Tibial nerve (tissue), 4 donors: ENCODE results near the gene JAML. TPM values are rescaled to one million over a fixed set of nuclear protein-coding genes. Genes with fewer than 3 reads are reported as not detected.
"Not testable (repeated sequence)": the region's sequence is repeated elsewhere in the genome, so short reads cannot be mapped to it uniquely, and the experiment has no call there.

ENCODE experiments used
- DNase-seq, 2 donors: peaks; one replicate each; pipeline ENCODE4 v3.0.0-alpha.2; 2019; ENCODE audit warnings: low spot score in 2 of 2
- H3K27ac ChIP-seq, 4 donors: fragments of 200-600 bp; sonication (generic) in 3 of 4; one replicate each; pipeline ENCODE4 v1.5.1; 2017 to 2019; ENCODE audit warnings: mild to moderate bottlenecking in 1 of 4
- H3K27me3 ChIP-seq, 2 donors: fragments of 200-600 bp; sonication (generic) in 1 of 2; one replicate each; pipeline versions ENCODE4 v1.5.1 to v1.6.0; 2017 to 2019
- H3K36me3 ChIP-seq, 3 donors: fragments of 200-600 bp; sonication (generic); one replicate each; pipeline ENCODE4 v1.5.1; 2018 to 2019
- H3K4me1 ChIP-seq, 4 donors: fragments of 200-600 bp; sonication (generic) in 3 of 4; one replicate each; pipeline ENCODE4 v1.5.1; 2017 to 2019
- H3K4me3 ChIP-seq, 4 donors: fragments of 200-600 bp; sonication (generic) in 3 of 4; one replicate each; pipeline ENCODE4 v1.5.1; 2017 to 2019; ENCODE audit warnings: mild to moderate bottlenecking in 1 of 4, moderate library complexity in 1 of 4
- H3K9me3 ChIP-seq, 4 donors: fragments of 200-600 bp; sonication (generic) in 3 of 4; one replicate each; pipeline ENCODE4 v1.5.1; 2017 to 2019
- EP300 ChIP-seq, 2 donors: sonication (generic); formaldehyde crosslinking; IDR thresholded peaks; one replicate each; pipeline ENCODE4 v1.6.1; 2017; ENCODE audit warnings: antibody characterized with exemption in 2 of 2, mild to moderate bottlenecking in 1 of 2
- POLR2A ChIP-seq, 2 donors: fragments of 450-650 bp; IDR thresholded peaks; one replicate each; pipeline ENCODE4 v1.6.1; 2017; ENCODE audit warnings: antibody characterized with exemption in 2 of 2, mild to moderate bottlenecking in 2 of 2, moderate library complexity in 2 of 2
- WGBS, 2 donors: methylation state at CpG; one replicate each; pipeline ENCODE4 v1.1.5; 2018; 5-methylcytosine and 5-hydroxymethylcytosine counted together
- total RNA-seq, 4 donors: library from RNA; depleted of rRNA; stranded (reverse); fragments of >200 nt; gene quantifications; one replicate each; pipeline ENCODE4 v1.1.0, GENCODE V29; 2016
- TF ChIP-seq, protein P1 (sequence below), 5 experiments: fragments of 200-600 bp in 3 of 5; fragments of 450-650 bp in 2 of 5; sonication (generic) in 3 of 5; IDR thresholded peaks; one replicate each; pipeline ENCODE4 v1.5.1; 2016 to 2019; ENCODE audit warnings: antibody characterized with exemption in 5 of 5, mild to moderate bottlenecking in 3 of 5, moderate library complexity in 2 of 5

The JAML gene
- total RNA-seq, 4 donors from 2014 or later: 0.60 to 4.5 (median 3.9) TPM

DNA sequence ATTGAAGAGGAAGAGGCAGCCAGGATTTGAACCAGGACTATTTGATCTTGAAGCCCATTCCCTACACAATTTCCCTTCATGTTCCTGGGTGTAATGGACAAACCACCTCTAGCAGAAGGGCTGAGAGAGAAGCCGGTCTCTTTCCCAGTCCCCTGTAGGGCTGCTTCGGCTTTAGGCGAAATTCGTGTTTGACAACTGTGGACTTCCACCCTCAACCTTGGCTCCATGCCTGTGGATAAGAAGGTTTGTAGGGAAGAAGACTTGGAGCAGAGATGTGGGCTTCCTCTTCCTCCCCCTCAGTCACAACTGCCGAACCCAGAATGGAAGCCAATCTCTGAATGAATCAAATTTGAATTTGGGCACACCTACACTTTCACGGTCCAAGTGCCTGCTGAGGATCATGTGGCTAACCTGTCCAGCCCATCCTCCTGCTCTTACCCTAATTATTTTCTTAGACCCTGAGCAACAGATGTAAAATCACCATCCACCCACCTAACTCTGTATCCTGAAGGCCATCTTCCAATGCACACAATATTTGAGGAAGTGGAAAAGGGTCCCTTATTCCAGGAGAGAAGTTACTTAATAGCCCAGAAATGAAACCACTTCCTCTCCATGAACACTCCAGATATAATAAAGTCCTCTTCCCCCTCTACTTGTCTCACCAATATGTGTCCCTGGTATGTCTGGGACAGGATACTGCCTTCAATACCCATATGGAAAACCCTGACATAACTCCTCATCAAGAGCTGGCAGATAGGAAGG lies 38.3 kb downstream of the JAML start:
- no peaks in the 10 kb centered on the region for H3K36me3 ChIP-seq
- no peak overlapping the region for H3K4me3 ChIP-seq
- no peak overlapping the region for H3K27ac ChIP-seq
- H3K9me3 ChIP-seq: peaks cover 0 to 5% (median 0%) of the 10 kb centered on the region in 4 donors
- WGBS, 2 donors: 71 to 80% methylated on average over 6 of the region's 6 CpGs
- no peak for DNase-seq
- TF ChIP-seq EP300 (IDR thresholded peaks at IDR 0.05): no peak
- no peak for TF ChIP-seq POLR2A (IDR thresholded peaks at IDR 0.05)
- TF ChIP-seq, protein P1, sequence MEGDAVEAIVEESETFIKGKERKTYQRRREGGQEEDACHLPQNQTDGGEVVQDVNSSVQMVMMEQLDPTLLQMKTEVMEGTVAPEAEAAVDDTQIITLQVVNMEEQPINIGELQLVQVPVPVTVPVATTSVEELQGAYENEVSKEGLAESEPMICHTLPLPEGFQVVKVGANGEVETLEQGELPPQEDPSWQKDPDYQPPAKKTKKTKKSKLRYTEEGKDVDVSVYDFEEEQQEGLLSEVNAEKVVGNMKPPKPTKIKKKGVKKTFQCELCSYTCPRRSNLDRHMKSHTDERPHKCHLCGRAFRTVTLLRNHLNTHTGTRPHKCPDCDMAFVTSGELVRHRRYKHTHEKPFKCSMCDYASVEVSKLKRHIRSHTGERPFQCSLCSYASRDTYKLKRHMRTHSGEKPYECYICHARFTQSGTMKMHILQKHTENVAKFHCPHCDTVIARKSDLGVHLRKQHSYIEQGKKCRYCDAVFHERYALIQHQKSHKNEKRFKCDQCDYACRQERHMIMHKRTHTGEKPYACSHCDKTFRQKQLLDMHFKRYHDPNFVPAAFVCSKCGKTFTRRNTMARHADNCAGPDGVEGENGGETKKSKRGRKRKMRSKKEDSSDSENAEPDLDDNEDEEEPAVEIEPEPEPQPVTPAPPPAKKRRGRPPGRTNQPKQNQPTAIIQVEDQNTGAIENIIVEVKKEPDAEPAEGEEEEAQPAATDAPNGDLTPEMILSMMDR (IDR thresholded peaks at IDR 0.05): no peak
- H3K27me3 ChIP-seq: no peaks in the 10 kb centered on the region
- H3K4me1 ChIP-seq: no peaks in the 10 kb centered on the region

DNA sequence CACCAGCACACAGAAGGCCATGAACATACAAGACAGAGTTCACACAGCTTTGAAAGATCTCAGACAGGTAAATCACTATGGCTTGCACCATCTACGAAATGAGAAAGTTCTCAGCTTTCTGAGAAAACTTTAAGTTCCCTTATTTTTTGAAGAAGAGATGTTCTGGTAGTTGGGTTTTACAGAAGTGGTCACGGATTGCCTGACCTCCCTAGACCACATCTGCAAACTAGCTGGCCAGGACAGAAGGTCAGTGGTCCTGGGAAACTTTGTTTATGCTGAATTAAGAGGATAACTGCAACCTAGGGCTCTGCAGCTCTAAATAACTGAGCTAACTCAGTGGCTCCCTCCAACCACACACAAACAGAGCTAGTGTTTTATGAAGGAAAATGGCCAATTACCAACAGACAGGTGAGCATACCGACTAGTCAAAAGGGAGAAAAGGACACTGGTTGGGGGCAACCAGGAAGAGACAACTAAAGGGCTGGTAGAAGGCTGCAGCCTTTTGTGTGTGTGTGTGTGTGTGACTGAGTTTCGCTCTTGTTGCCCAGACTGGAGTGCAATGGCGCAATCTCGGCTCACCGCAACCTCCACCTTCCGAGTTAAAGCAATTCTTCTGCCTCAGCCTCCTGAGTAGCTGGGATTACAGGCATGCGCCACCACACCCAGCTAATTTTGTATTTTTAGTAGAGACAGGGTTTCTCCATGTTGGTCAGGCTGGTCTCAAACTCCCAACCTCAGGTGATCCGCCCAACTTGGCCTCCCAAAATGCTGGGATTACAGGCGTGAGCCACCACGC lies 39.8 kb downstream of the JAML start:
- Histone ChIP-seq H3K9me3 (no peaks in the 10 kb centered on the region), H3K36me3 (no peaks in the 10 kb centered on the region), H3K4me1 (peaks cover 0 to 12% (median 0%) of the 10 kb centered on the region in 4 donors), H3K4me3 (no peak overlapping the region), H3K27me3 (no peaks in the 10 kb centered on the region), H3K27ac (no peak overlapping the region)
- WGBS, 2 donors: 86% methylated on average over 12 of the region's 12 CpGs
- no peak for DNase-seq
- no peak for TF ChIP-seq POLR2A (IDR thresholded peaks at IDR 0.05)
- TF ChIP-seq EP300 (IDR thresholded peaks at IDR 0.05): no peak
- TF ChIP-seq, protein P1 (IDR thresholded peaks at IDR 0.05): no peak

DNA sequence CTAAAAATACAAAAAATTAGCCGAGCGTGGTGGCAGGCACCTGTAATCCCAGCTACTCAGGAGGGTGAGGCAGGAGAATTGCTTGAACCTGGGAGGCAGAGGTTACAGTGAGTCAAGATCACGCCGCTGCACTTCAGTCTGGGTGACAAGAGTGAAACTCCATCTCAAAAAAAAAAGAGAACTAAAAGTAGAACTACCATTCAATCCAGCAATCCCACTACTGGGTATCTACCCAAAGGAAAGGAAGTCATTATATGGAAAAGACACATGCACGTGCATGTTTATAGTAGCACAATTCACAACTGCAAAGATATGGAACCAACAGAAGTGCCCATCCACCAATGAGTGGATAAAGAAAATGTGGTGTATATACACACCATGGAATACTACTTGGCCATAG lies 41.1 kb downstream of the JAML start:
- peaks cover 0 to 14% (median 0%) of the 10 kb centered on the region in 4 donors for H3K4me1 ChIP-seq
- not testable (repeated sequence) for H3K27ac ChIP-seq, H3K36me3 ChIP-seq, H3K4me3 ChIP-seq, H3K9me3 ChIP-seq, DNase-seq, H3K27me3 ChIP-seq
- 85 to 89% methylated on average over 5 of the region's 5 CpGs for WGBS, 2 donors

DNA sequence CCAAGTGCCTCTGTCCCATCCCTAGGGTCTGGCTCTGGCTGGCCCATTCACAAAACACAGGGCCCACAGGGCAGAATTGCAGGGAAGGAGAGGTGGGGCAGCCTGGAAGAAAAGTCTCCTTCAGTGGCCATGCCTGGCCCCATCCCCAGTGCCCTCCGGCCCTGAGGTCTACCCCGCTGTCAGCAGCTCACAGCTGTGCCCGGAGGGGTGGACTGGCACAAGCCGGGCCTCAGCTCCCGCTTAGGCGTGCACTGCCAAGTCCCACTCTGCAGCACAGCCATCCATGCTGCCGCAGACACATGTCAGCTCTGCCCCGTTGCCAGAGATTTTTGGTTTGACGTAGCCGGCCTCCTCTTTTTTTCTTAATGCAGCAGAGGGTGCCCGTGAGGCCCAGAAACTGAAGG lies 44.5 kb downstream of the JAML start:
- peak in 1 of 2 donors; percentile 10 for TF ChIP-seq POLR2A (IDR thresholded peaks at IDR 0.05)
- TF ChIP-seq, protein P1 (IDR thresholded peaks at IDR 0.05): no peak
- Histone ChIP-seq H3K9me3 (no peaks in the 10 kb centered on the region), H3K36me3 (no peaks in the 10 kb centered on the region), H3K27ac (peak overlapping the region in 2 of 4 donors; percentile 40 to 52), H3K27me3 (no peaks in the 10 kb centered on the region), H3K4me1 (peaks cover 0 to 25% (median 0%) of the 10 kb centered on the region in 4 donors), H3K4me3 (peak overlapping the region in 1 of 4 donors; percentile 31)
- 0 to 10% methylated on average over 10 to 11 of the region's 11 CpGs for WGBS, 2 donors
- DNase-seq: peak; percentile 23 to 45

DNA sequence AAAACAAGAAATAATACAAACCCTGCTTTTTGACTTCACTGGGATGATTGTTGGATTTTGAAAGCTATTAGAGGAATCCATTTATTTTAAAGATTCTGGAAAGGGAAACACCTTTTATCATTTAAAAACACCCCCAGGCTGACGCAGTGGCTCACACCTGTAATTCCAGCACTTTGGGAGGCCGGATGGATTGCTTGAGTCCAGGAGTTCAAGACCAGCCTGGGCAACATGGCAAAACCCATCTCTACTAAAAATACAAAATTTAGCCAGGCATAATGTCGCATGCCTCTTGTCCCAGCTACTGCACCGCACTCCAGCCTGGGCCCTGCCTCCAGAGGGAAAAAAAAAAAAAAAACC lies 48.1 kb downstream of the JAML start:
- H3K9me3 ChIP-seq: no peaks in the 10 kb centered on the region
- TF ChIP-seq EP300 (IDR thresholded peaks at IDR 0.05): no peak
- no peak for TF ChIP-seq POLR2A (IDR thresholded peaks at IDR 0.05)
- TF ChIP-seq, protein P1 (IDR thresholded peaks at IDR 0.05): no peak
- DNase-seq: no peak
- H3K4me1 ChIP-seq: peaks cover 0 to 28% (median 0%) of the 10 kb centered on the region in 4 donors
- WGBS, 2 donors: 80 to 84% methylated on average over 4 of the region's 4 CpGs
- H3K36me3 ChIP-seq: no peaks in the 10 kb centered on the region
- H3K4me3 ChIP-seq: peak overlapping the region in 1 of 4 donors; percentile 44
- no peaks in the 10 kb centered on the region for H3K27me3 ChIP-seq
- peak overlapping the region in 1 of 4 donors; percentile 29 for H3K27ac ChIP-seq
